ENCODE measurements around the gene GZMM. TPM values are rescaled to one million over a fixed set of nuclear protein-coding genes. Genes with fewer than 3 reads are reported as not detected.

GZMM gene
- total and polyA plus RNA-seq, 2 of the 13 experiments (the other 11 are each of a cell fraction or from before 2014, with no cell fraction given): 0.07 TPM; not detected in 1

- TF ChIP-seq FOXP1 (IDR thresholded peaks at IDR 0.05) (no peak), FOXP1 (CRISPR knock-in tag; IDR thresholded peaks at IDR 0.05) (no peak), ZNF543 (CRISPR knock-in tag; IDR thresholded peaks at IDR 0.05) (no peak), ZNF567 (CRISPR knock-in tag; IDR thresholded peaks at IDR 0.05; ENCODE audit: borderline replicate concordance) (no peak), FOXO1 (CRISPR knock-in tag; IDR thresholded peaks at IDR 0.05) (peak; percentile 48; the same call in 1 of the 2 replicates), ZNF510 (CRISPR knock-in tag; IDR thresholded peaks at IDR 0.05; ENCODE audit: low read depth) (no peak), NFKB2 (CRISPR knock-in tag; IDR thresholded peaks at IDR 0.05; ENCODE audit: borderline replicate concordance) (peak; percentile 92; the same call in 1 of the 2 replicates), ZNF446 (CRISPR knock-in tag; IDR thresholded peaks at IDR 0.05) (no peak), HNRNPLL (IDR thresholded peaks at IDR 0.05; ENCODE audit: low read depth, low read length, poor library complexity, severe bottlenecking) (no peak), ZNF776 (CRISPR knock-in tag; IDR thresholded peaks at IDR 0.05) (no peak), ZNF652 (CRISPR knock-in tag; IDR thresholded peaks at IDR 0.05; ENCODE audit: borderline replicate concordance, low read depth) (0 out of 2 replicates have a peak, but pooled peaks have one; percentile 14), ZNF253 (CRISPR knock-in tag; IDR thresholded peaks at IDR 0.05; ENCODE audit: borderline replicate concordance) (peak; percentile 61; the same call in 1 of the 2 replicates), ZNF674 (CRISPR knock-in tag; IDR thresholded peaks at IDR 0.05; ENCODE audit: low read depth) (0 out of 2 replicates have a peak, but pooled peaks have one; percentile 40)
- TF ChIP-seq, protein P1, sequence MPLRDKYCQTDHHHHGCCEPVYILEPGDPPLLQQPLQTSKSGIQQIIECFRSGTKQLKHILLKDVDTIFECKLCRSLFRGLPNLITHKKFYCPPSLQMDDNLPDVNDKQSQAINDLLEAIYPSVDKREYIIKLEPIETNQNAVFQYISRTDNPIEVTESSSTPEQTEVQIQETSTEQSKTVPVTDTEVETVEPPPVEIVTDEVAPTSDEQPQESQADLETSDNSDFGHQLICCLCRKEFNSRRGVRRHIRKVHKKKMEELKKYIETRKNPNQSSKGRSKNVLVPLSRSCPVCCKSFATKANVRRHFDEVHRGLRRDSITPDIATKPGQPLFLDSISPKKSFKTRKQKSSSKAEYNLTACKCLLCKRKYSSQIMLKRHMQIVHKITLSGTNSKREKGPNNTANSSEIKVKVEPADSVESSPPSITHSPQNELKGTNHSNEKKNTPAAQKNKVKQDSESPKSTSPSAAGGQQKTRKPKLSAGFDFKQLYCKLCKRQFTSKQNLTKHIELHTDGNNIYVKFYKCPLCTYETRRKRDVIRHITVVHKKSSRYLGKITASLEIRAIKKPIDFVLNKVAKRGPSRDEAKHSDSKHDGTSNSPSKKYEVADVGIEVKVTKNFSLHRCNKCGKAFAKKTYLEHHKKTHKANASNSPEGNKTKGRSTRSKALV (CRISPR knock-in tag; IDR thresholded peaks at IDR 0.05): peak; percentile 88
- TF ChIP-seq, protein P2, sequence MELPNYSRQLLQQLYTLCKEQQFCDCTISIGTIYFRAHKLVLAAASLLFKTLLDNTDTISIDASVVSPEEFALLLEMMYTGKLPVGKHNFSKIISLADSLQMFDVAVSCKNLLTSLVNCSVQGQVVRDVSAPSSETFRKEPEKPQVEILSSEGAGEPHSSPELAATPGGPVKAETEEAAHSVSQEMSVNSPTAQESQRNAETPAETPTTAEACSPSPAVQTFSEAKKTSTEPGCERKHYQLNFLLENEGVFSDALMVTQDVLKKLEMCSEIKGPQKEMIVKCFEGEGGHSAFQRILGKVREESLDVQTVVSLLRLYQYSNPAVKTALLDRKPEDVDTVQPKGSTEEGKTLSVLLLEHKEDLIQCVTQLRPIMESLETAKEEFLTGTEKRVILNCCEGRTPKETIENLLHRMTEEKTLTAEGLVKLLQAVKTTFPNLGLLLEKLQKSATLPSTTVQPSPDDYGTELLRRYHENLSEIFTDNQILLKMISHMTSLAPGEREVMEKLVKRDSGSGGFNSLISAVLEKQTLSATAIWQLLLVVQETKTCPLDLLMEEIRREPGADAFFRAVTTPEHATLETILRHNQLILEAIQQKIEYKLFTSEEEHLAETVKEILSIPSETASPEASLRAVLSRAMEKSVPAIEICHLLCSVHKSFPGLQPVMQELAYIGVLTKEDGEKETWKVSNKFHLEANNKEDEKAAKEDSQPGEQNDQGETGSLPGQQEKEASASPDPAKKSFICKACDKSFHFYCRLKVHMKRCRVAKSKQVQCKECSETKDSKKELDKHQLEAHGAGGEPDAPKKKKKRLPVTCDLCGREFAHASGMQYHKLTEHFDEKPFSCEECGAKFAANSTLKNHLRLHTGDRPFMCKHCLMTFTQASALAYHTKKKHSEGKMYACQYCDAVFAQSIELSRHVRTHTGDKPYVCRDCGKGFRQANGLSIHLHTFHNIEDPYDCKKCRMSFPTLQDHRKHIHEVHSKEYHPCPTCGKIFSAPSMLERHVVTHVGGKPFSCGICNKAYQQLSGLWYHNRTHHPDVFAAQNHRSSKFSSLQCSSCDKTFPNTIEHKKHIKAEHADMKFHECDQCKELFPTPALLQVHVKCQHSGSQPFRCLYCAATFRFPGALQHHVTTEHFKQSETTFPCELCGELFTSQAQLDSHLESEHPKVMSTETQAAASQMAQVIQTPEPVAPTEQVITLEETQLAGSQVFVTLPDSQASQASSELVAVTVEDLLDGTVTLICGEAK (IDR thresholded peaks at IDR 0.05): no peak
- TF ChIP-seq, protein P2 (CRISPR knock-in tag; IDR thresholded peaks at IDR 0.05): 0 out of 2 replicates have a peak, but pooled peaks have one; percentile 33
- TF ChIP-seq, protein P3, sequence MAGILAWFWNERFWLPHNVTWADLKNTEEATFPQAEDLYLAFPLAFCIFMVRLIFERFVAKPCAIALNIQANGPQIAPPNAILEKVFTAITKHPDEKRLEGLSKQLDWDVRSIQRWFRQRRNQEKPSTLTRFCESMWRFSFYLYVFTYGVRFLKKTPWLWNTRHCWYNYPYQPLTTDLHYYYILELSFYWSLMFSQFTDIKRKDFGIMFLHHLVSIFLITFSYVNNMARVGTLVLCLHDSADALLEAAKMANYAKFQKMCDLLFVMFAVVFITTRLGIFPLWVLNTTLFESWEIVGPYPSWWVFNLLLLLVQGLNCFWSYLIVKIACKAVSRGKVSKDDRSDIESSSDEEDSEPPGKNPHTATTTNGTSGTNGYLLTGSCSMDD (CRISPR knock-in tag; IDR thresholded peaks at IDR 0.05): no peak
Measured at GRCh38 chr19:591099-591958, 47.5 kb downstream of the GZMM start (continued).

Measured in HepG2 (cell line).